HG03135 (cell line): Measurements from ENCODE around the gene DAPL1.
"Not testable (repeated sequence)": the region's sequence is repeated elsewhere in the genome, so short reads cannot be mapped to it uniquely, and the experiment has no call there.

Experiments used
- ATAC-seq: cut with Tn5 transposase; IDR thresholded peaks from one replicate; pipeline ENCODE4 v1.9.1; 2021; ENCODE audit warnings: mild to moderate bottlenecking, moderate library complexity; ENCODE audit not compliant: unreplicated experiment

Gene DAPL1

DNA sequence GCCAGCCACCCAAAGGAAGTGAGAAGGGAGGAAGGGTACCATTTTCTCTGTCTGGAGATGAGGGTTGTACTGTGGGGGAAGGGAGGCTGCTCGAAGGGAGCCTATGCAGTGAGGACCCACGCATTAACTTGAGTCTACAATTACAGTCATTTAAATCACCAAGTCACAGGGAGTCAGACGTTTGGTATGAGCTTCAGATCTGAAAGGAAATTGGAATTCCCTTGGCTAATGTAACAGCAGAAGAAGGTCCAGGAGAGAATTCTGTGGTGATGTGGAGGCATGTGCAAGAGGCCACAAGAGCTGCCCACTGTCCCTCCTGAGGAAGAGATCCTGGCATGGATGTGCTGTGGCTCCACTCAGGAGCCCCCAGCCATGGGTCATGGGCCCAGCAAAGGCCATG lies 22.5 kb downstream of the DAPL1 start:
- ATAC-seq, result no peak

GRCh38 chr2:158818511-158818910 lies 23.4 kb downstream of the DAPL1 start:
- ATAC-seq, result no peak

DNA sequence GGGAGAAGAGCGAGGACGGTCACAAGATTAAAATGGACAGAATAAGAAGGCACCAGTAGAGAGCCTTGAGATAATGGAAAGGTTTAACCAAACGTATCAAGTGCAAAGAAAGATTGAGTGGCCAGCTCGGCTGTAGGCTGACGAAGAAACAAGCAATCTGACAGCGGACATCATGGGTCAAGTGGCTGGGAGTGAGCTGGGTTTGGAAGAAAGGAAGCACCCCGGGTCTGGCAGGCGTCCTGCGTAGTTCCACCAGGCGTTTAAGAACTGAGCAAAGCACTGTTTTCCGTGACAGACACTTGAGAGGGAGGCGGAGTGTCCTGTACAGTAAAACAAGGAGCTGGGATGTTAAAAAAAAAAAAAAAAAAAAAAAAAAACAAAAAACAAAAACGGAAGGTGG lies 27.1 kb downstream of the DAPL1 start:
- no peak for ATAC-seq

GRCh38 chr2:158823486-158824237 lies 28.5 kb downstream of the DAPL1 start:
- no peak for ATAC-seq

GRCh38 chr2:158825021-158825420 lies 29.9 kb downstream of the DAPL1 start:
- ATAC-seq, result no peak

GRCh38 chr2:158826965-158827364 lies 31.8 kb downstream of the DAPL1 start:
- no peak for ATAC-seq

DNA sequence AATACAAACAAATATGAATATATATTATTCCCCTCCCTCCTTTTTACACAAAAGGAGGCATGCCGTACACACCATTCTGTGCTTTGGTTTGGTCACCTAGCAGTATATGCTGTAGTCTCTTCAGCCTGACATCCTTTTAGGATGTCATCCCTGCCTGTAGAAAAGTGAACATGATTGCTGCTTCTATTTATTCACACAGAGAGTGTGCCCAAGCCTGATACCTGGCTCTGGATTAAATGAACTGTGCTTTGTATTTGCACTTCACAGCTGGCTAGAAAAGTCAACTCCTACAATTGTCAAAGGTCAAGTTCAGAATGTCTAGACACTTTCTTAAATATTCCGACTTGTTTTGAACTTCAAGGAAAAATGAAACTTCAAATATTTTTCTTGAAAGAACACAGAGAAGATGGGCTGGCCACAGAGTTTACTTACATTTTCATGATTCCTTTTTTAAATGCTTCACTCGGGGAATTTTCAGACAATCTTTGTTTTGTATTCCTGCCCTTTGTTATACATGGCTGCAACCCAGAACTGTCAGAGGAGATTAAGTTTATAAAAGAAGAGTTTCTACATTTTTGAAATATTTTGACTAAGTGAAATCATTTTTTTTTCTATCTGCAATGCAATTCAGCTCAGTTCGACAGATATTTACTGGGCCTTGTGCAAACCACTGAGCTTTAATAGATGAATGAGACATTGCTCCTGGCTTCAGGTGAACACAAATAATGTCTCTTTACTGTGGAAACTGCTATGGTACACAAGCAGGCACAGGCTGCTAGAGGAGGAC lies 33.5 kb downstream of the DAPL1 start:
- no peak for ATAC-seq

DNA sequence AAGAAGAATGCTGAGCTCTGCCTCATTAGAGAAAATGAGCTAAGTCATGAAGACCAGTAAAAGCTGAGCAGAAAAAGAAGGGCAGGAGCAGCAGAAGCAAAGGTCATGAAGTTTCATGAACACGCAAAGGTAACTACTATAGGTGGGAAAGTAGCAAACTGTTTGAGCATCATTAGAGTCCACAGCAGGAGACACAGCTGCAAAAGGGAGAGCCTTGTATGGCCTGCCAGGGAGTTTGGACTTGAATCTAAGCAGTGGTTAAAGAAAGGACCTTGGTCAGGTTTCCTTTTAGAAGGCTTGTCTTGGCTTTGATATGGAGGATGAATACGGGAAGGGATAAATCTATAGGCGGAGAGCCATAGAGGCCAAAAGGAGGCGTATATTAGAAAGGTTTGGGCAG lies 34.0 kb downstream of the DAPL1 start:
- ATAC-seq, result no peak

DNA sequence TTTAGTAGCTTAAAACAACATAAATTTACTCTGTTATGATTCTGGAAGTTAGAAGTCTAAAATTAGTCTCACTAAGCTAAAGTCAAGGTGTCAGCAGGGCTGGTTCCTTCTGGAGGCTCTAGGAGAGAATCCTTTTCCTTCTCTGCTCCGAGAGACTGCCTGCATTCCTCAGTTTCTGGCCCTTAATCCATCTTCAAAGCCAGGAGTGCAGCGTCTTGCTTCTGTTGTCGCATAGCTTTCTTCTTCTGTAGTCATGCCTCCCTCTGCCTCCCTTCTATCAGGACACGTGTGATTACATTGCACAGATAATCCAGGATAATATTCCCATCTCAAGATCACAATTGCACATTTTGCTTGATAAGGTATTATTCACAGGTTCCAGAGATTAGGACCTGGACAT lies 35.1 kb downstream of the DAPL1 start:
- ATAC-seq, result no peak

DNA sequence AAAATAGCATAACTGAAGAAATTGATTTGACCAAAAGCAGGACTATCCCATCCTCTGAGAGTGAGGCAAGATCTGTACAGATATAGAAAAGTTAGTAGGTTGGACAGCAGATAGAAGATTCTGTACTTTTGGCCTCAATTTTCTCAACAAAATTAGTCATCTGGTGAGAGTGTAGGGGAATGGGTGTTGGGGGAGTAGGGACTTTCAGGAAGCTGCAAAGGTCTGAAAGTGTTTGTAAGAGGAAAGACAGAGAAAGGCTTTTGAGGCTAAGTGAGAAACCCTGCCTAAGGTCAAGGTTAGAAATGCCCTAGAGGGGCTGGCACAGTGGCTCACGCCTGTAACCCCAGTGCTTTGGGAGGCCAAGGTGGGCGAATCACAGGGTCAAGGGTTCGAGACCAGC lies 40.3 kb downstream of the DAPL1 start:
- ATAC-seq, result no peak

DNA sequence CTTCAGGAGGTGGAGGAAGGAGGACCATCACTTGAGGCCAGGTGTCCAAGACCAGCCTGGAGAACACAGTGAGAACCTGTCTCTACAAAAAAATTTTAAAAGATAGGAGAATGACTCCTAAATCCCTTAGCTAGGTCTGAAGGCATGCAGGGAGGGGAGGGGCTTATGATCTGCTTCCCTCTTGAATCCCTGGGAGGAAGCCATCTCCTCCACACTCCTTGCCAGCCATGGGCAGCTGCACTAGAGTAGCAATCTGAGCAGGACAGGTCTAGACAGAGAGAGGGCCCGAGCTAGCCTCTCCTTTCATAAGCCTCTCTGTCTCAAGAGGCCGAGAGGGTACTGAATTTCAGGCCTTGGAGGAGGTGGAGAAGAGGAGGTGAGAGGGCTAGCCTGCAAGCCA lies 42.5 kb downstream of the DAPL1 start:
- no peak for ATAC-seq

- no peak for ATAC-seq
These were observed 46.7 kb downstream of the DAPL1 start for GRCh38 chr2:158841850-158842249.

GRCh38 chr2:158845444-158845843 lies 50.3 kb downstream of the DAPL1 start:
- ATAC-seq, result no peak

DNA sequence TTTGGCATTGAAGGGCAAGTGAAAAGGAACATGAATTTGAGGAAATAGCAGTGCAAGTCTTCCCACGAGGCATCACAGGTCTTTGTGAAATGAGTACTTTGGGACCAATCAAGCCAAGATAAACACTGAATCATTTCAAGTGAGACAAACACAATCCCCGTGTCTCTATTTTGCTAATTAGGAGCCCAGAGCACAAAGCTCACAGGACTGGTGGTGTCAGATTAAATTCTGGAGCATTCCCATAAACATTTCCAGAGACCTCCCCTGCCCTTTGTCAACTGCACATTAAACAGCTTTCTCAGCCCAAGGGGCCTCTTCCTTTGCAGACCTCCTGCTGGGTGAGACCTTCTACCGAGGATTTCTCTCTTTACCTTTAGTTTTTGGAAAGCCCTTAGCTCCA lies 50.7 kb downstream of the DAPL1 start:
- no peak for ATAC-seq

- ATAC-seq, result not testable (repeated sequence)
These were observed 52.4 kb downstream of the DAPL1 start for GRCh38 chr2:158847526-158847925.

GRCh38 chr2:158848031-158848970 lies 53.2 kb downstream of the DAPL1 start:
- ATAC-seq, result not testable (repeated sequence)

DNA sequence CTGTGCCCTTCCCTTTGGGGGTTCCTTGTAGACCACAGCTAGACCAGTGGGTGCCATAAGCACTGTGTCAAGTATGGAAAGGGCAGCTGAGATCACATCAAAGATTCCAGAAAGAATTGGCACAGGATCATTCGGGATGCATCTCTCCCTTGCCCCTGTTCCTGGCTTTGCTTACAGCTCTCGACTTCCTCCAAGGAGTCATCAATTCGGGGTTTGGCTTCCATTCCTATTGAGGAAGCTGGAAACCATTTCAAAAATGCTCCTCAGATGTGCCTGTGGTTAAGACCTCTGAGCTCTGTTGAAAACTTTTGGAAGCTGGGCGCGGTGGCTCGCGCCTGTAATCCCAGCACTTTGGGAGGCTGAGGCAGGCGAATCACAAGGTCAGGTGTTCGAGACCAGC lies 65.1 kb downstream of the DAPL1 start:
- not testable (repeated sequence) for ATAC-seq

GRCh38 chr2:158861626-158862025 lies 66.5 kb downstream of the DAPL1 start:
- ATAC-seq, result not testable (repeated sequence)

DNA sequence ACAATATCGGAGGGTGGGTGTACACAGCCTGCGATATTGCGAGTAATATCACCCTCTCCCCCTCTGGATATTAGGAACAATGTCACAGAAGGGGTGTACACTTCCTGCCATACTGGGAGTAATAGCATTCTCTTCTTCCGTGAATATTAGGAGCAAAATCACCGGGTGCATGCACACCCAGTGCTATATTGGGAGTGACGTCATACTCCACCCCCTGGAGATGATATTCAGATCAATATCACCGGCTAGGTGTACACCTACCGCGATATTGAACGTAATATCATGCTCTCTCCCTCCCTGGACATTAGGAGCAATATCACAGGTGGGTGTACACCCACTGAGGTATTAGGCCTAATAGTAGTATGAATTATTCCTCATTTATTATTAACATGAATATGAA lies 70.4 kb downstream of the DAPL1 start:
- ATAC-seq, result not testable (repeated sequence)
